ENCODE results near the gene HMCN2.

HMCN2 gene

GRCh38 chr9:130295431-130295830 is 29.9 kb downstream of the HMCN2 start:
- H3K9ac ChIP-seq (ENCODE audit: insufficient read length): no peak overlapping the region
- no peak for TF ChIP-seq FOXP2 (optimal IDR thresholded peaks at IDR 0.05; ENCODE audit: control extremely low read depth, extremely low read length, insufficient read depth)
- no peak for TF ChIP-seq POLR2AphosphoS5 (IDR thresholded peaks at IDR 0.05; ENCODE audit: borderline replicate concordance, low read depth, low read length)
- no peak for TF ChIP-seq EZH2 (IDR thresholded peaks at IDR 0.05)
- H3K36me3 ChIP-seq (ENCODE audit: insufficient read depth, low read length): no peaks in the 10 kb centered on the region
- no peak overlapping the region for H3K4me3 ChIP-seq
- no peaks in the 10 kb centered on the region for H3K9me3 ChIP-seq (ENCODE audit: low read depth, low read length)
- no peak for DNase-seq (ENCODE audit: low read depth, low spot score)
- no peak overlapping the region for H3K27ac ChIP-seq

- no peak overlapping the region for H3K27ac ChIP-seq
- DNase-seq (ENCODE audit: low read depth, low spot score): no peak
- H3K9ac ChIP-seq (ENCODE audit: insufficient read length): no peak overlapping the region
- no peaks in the 10 kb centered on the region for H3K36me3 ChIP-seq (ENCODE audit: insufficient read depth, low read length)
- no peaks in the 10 kb centered on the region for H3K9me3 ChIP-seq (ENCODE audit: low read depth, low read length)
- H3K4me3 ChIP-seq: no peak overlapping the region
- TF ChIP-seq POLR2AphosphoS5 (IDR thresholded peaks at IDR 0.05; ENCODE audit: borderline replicate concordance, low read depth, low read length) (no peak), EZH2 (IDR thresholded peaks at IDR 0.05) (no peak), FOXP2 (optimal IDR thresholded peaks at IDR 0.05; ENCODE audit: control extremely low read depth, extremely low read length, insufficient read depth) (no peak)
These were observed 30.6 kb downstream of the HMCN2 start for GRCh38 chr9:130295945-130296782.

- TF ChIP-seq EZH2 (IDR thresholded peaks at IDR 0.05): no peak
- TF ChIP-seq FOXP2 (optimal IDR thresholded peaks at IDR 0.05; ENCODE audit: control extremely low read depth, extremely low read length, insufficient read depth): no peak
- no peak for TF ChIP-seq POLR2AphosphoS5 (IDR thresholded peaks at IDR 0.05; ENCODE audit: borderline replicate concordance, low read depth, low read length)
- Histone ChIP-seq H3K4me3 (no peak overlapping the region), H3K9ac (ENCODE audit: insufficient read length) (no peak overlapping the region), H3K36me3 (ENCODE audit: insufficient read depth, low read length) (no peaks in the 10 kb centered on the region), H3K27ac (no peak overlapping the region), H3K9me3 (ENCODE audit: low read depth, low read length) (no peaks in the 10 kb centered on the region)
- DNase-seq (ENCODE audit: low read depth, low spot score): no peak
These were observed 31.2 kb downstream of the HMCN2 start for GRCh38 chr9:130296783-130297055.

- DNase-seq (ENCODE audit: low read depth, low spot score): no peak
- Histone ChIP-seq H3K27ac (no peak overlapping the region), H3K9me3 (ENCODE audit: low read depth, low read length) (no peaks in the 10 kb centered on the region), H3K4me3 (no peak overlapping the region), H3K36me3 (ENCODE audit: insufficient read depth, low read length) (no peaks in the 10 kb centered on the region), H3K9ac (ENCODE audit: insufficient read length) (no peak overlapping the region)
- TF ChIP-seq EZH2 (IDR thresholded peaks at IDR 0.05) (no peak), POLR2AphosphoS5 (IDR thresholded peaks at IDR 0.05; ENCODE audit: borderline replicate concordance, low read depth, low read length) (no peak), FOXP2 (optimal IDR thresholded peaks at IDR 0.05; ENCODE audit: control extremely low read depth, extremely low read length, insufficient read depth) (no peak)
These were observed 31.8 kb downstream of the HMCN2 start for GRCh38 chr9:130297371-130297770.

GRCh38 chr9:130298662-130299279 is 33.2 kb downstream of the HMCN2 start:
- Histone ChIP-seq H3K36me3 (ENCODE audit: insufficient read depth, low read length) (no peaks in the 10 kb centered on the region), H3K27ac (no peak overlapping the region), H3K9me3 (ENCODE audit: low read depth, low read length) (no peaks in the 10 kb centered on the region), H3K9ac (ENCODE audit: insufficient read length) (no peak overlapping the region), H3K4me3 (no peak overlapping the region)
- DNase-seq (ENCODE audit: low read depth, low spot score): no peak
- no peak for TF ChIP-seq EZH2 (IDR thresholded peaks at IDR 0.05)
- TF ChIP-seq POLR2AphosphoS5 (IDR thresholded peaks at IDR 0.05; ENCODE audit: borderline replicate concordance, low read depth, low read length): no peak
- TF ChIP-seq FOXP2 (optimal IDR thresholded peaks at IDR 0.05; ENCODE audit: control extremely low read depth, extremely low read length, insufficient read depth): no peak

GRCh38 chr9:130299785-130300615 is 34.4 kb downstream of the HMCN2 start:
- Histone ChIP-seq H3K4me3 (no peak overlapping the region), H3K9me3 (ENCODE audit: low read depth, low read length) (no peaks in the 10 kb centered on the region), H3K36me3 (ENCODE audit: insufficient read depth, low read length) (no peaks in the 10 kb centered on the region), H3K9ac (ENCODE audit: insufficient read length) (no peak overlapping the region), H3K27ac (no peak overlapping the region)
- no peak for DNase-seq (ENCODE audit: low read depth, low spot score)
- TF ChIP-seq FOXP2 (optimal IDR thresholded peaks at IDR 0.05; ENCODE audit: control extremely low read depth, extremely low read length, insufficient read depth) (no peak), POLR2AphosphoS5 (IDR thresholded peaks at IDR 0.05; ENCODE audit: borderline replicate concordance, low read depth, low read length) (no peak), EZH2 (IDR thresholded peaks at IDR 0.05) (no peak)

GRCh38 chr9:130300739-130301138 is 35.2 kb downstream of the HMCN2 start:
- Histone ChIP-seq H3K4me3 (no peak overlapping the region), H3K36me3 (ENCODE audit: insufficient read depth, low read length) (no peaks in the 10 kb centered on the region), H3K27ac (no peak overlapping the region), H3K9ac (ENCODE audit: insufficient read length) (no peak overlapping the region), H3K9me3 (ENCODE audit: low read depth, low read length) (no peaks in the 10 kb centered on the region)
- no peak for TF ChIP-seq POLR2AphosphoS5 (IDR thresholded peaks at IDR 0.05; ENCODE audit: borderline replicate concordance, low read depth, low read length)
- TF ChIP-seq FOXP2 (optimal IDR thresholded peaks at IDR 0.05; ENCODE audit: control extremely low read depth, extremely low read length, insufficient read depth): no peak
- TF ChIP-seq EZH2 (IDR thresholded peaks at IDR 0.05): no peak
- DNase-seq (ENCODE audit: low read depth, low spot score): no peak
